AG10803 (cell line): Measurements from ENCODE around the gene NCOA3.
A peak's percentile ranks its signal among the peaks of the same experiment; 100 is the strongest.
"Not testable (repeated sequence)": the region's sequence is repeated elsewhere in the genome, so short reads cannot be mapped to it uniquely, and the experiment has no call there.

ENCODE experiments used
- DNase-seq: peaks from one replicate; pipeline ENCODE4 v3.0.0; 2010; ENCODE audit warnings: low read depth
- H3K4me3 ChIP-seq: 2 replicates; pipeline ENCODE4 v1.5.1; 2011; ENCODE audit warnings: mild to moderate bottlenecking, low read length, control low read depth
- CTCF ChIP-seq: conservative IDR thresholded peaks from 2 replicates; pipeline ENCODE4 v1.5.1; 2011; ENCODE audit warnings: mild to moderate bottlenecking, low read length, control low read depth, inconsistent platforms

The NCOA3 gene

GRCh38 chr20:47496118-47496517 is 5.6 kb upstream of the NCOA3 start:
- DNase-seq, result no peak
- no peak overlapping the region for H3K4me3 ChIP-seq
- TF ChIP-seq CTCF, result no peak

- TF ChIP-seq CTCF, result no peak
- H3K4me3 ChIP-seq, result no peak overlapping the region
- no peak for DNase-seq
Measured at GRCh38 chr20:47498606-47499005, 3.1 kb upstream of the NCOA3 start.

- no peak for DNase-seq
- no peak for TF ChIP-seq CTCF
- no peak overlapping the region for H3K4me3 ChIP-seq
Measured at GRCh38 chr20:47499053-47499452, 2.6 kb upstream of the NCOA3 start.

GRCh38 chr20:47500082-47500481 is 1.6 kb upstream of the NCOA3 start:
- H3K4me3 ChIP-seq, DNase-seq: not testable (repeated sequence)

GRCh38 chr20:47500554-47500953 is 1.1 kb upstream of the NCOA3 start:
- H3K4me3 ChIP-seq, result no peak overlapping the region
- no peak for DNase-seq

GRCh38 chr20:47501116-47501481 is 588 bp upstream of the NCOA3 start:
- H3K4me3 ChIP-seq, result peak overlapping the region; percentile 71
- no peak for TF ChIP-seq CTCF
- DNase-seq, result peak; percentile 35

More at GRCh38 chr20:47500554-47500953, 1.1 kb upstream of the NCOA3 start:
- TF ChIP-seq CTCF, result no peak

- no peak for TF ChIP-seq CTCF
- peak; percentile 65 for DNase-seq
- peak overlapping the region; percentile 71 for H3K4me3 ChIP-seq
Measured at GRCh38 chr20:47502271-47503239, 868 bp downstream of the NCOA3 start.
